Right atrium auricular region (tissue), 2 donors: ENCODE measurements around the gene HECTD1. TPM values are rescaled to one million over a fixed set of nuclear protein-coding genes. Genes with fewer than 3 reads are reported as not detected.

Experiments used
- DNase-seq: peaks from one replicate; pipeline ENCODE4 v3.0.0-alpha.2; 2019; ENCODE audit warnings: low spot score
- H3K27ac ChIP-seq, 2 donors: fragments of 200-600 bp; sonication (generic); 1 replicate in 1 of 2; 2 replicates in 1 of 2; pipeline ENCODE4 v1.5.1; 2016 to 2019
- H3K27me3 ChIP-seq, 2 donors: fragments of 200-600 bp; sonication (generic); one replicate each; pipeline versions ENCODE4 v1.5.1 to v1.6.0; 2017 to 2019
- H3K36me3 ChIP-seq: fragments of 200-600 bp; sonication (generic); one replicate; pipeline ENCODE4 v1.5.1; 2016
- H3K4me1 ChIP-seq, 2 donors: fragments of 200-600 bp; sonication (generic); one replicate each; pipeline versions ENCODE4 v1.5.1 to v1.6.0; 2017 to 2019
- H3K4me3 ChIP-seq, 2 donors: fragments of 200-600 bp; sonication (generic); 1 replicate in 1 of 2; 2 replicates in 1 of 2; pipeline ENCODE4 v1.5.1; 2017 to 2019; ENCODE audit warnings: mild to moderate bottlenecking in 1 of 2, moderate library complexity in 1 of 2
- H3K9me3 ChIP-seq, 2 donors: fragments of 200-600 bp; sonication (generic); one replicate each; pipeline ENCODE4 v1.5.1; 2019
- total RNA-seq, 2 donors: library from RNA; depleted of rRNA; stranded (reverse); fragments of >200 nt; gene quantifications; one replicate each; pipeline ENCODE4 v1.1.0, GENCODE V29; 2016
- TF ChIP-seq, protein P1 (sequence below), 2 donors: fragments of 200-600 bp; sonication (generic); IDR thresholded peaks; one replicate each; pipeline ENCODE4 v1.5.1; 2019; ENCODE audit warnings: antibody characterized with exemption in 2 of 2

Gene HECTD1
- total RNA-seq, 2 donors from 2014 or later = 130 to 145 TPM

DNA sequence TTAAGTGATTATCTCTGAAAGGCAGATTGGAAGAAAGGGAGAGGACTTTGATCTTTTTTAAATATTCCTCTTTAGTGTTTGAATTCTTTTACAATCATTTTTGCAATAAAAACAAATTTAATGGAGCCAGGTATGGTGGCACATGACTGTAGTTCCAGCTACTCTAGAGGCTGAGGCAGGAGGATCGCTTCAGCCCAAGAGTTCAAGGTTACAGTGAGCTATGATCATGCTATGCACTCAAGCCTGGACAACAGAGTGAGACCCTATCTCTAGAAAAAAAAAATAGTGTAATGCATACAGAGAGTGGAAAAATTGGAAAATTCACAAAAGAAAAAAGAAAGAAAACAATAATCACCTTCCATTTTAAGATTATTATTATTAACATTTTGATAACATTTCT, 15.2 kb upstream of the HECTD1 start:
- no peak overlapping the region for H3K27ac ChIP-seq
- no peak overlapping the region for H3K4me3 ChIP-seq
- no peaks in the 10 kb centered on the region for H3K27me3 ChIP-seq
- H3K4me1 ChIP-seq = no peaks in the 10 kb centered on the region
- TF ChIP-seq, protein P1, sequence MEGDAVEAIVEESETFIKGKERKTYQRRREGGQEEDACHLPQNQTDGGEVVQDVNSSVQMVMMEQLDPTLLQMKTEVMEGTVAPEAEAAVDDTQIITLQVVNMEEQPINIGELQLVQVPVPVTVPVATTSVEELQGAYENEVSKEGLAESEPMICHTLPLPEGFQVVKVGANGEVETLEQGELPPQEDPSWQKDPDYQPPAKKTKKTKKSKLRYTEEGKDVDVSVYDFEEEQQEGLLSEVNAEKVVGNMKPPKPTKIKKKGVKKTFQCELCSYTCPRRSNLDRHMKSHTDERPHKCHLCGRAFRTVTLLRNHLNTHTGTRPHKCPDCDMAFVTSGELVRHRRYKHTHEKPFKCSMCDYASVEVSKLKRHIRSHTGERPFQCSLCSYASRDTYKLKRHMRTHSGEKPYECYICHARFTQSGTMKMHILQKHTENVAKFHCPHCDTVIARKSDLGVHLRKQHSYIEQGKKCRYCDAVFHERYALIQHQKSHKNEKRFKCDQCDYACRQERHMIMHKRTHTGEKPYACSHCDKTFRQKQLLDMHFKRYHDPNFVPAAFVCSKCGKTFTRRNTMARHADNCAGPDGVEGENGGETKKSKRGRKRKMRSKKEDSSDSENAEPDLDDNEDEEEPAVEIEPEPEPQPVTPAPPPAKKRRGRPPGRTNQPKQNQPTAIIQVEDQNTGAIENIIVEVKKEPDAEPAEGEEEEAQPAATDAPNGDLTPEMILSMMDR (IDR thresholded peaks at IDR 0.05) = no peak
- no peak for DNase-seq
- no peaks in the 10 kb centered on the region for H3K9me3 ChIP-seq
- H3K36me3 ChIP-seq = no peaks in the 10 kb centered on the region

DNA sequence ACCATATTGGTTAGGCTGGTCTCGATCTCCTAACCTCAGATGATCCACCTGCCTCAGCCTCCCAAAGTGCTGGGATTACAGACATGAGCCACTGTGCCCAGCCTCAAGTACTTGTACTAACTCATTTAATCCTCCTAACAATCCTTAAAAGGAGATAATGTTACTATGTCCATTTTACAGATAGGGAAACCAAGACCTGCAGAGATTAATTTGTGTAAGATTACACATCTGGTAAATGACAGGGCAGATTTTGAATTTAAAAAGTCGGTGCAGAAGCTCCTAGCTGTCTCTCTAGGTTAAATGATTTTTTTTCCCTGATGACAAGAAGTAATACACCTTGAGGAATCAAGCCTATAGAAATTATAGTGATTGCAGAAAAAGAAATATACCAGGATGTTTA, 13.7 kb upstream of the HECTD1 start:
- TF ChIP-seq, protein P1 (IDR thresholded peaks at IDR 0.05) = no peak
- no peaks in the 10 kb centered on the region for H3K27me3 ChIP-seq
- no peak overlapping the region for H3K27ac ChIP-seq
- no peaks in the 10 kb centered on the region for H3K36me3 ChIP-seq
- H3K4me3 ChIP-seq = no peak overlapping the region
- DNase-seq = no peak
- no peaks in the 10 kb centered on the region for H3K4me1 ChIP-seq
- no peaks in the 10 kb centered on the region for H3K9me3 ChIP-seq

DNA sequence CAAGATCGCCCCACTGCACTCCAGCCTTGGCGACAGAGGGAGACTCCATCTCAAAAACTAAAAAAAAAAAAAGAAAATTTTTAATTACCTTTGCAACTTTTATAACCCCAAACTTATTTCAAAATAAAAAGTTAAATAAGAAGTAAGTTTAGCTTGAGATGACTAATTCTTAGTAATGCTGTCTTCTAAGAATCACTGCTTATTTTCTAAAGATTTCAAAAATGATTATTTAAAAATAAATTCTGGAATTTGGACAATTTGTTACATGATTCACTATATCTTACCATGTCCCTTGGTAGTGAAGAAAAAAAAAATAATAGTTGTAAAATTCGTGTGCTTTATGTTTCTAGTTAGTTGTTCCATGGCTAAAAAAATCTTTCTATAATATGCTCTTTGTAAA, 11.6 kb upstream of the HECTD1 start:
- TF ChIP-seq, protein P1 (IDR thresholded peaks at IDR 0.05) = no peak
- no peak overlapping the region for H3K27ac ChIP-seq

DNA sequence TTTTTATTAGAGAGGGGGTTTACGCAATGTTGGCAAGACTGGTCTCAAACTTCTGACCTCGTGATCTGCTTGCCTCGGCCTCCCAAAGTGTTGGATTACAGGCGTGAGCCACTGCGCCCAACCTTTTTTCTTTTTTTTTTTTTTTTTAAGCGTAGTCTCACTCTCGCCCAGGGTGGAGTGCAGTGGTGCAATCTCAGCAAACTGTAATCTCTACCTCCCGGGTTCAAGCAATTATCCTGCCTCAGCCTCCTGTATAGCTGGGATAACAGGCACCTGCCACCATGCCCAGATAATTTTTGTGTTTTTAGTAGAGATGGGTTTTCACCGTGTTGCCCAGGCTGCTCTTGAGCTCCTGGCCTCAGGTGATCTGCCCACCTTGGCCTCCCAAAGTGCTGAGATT, 8.8 kb upstream of the HECTD1 start:
- Histone ChIP-seq H3K9me3 (no peaks in the 10 kb centered on the region), H3K27me3 (no peaks in the 10 kb centered on the region), H3K4me1 (no peaks in the 10 kb centered on the region), H3K4me3 (no peak overlapping the region), H3K27ac (no peak overlapping the region), H3K36me3 (no peaks in the 10 kb centered on the region)
- DNase-seq = no peak
- TF ChIP-seq, protein P1 (IDR thresholded peaks at IDR 0.05) = no peak

More for the DNA sequence above, 11.6 kb upstream of the HECTD1 start:
- no peaks in the 10 kb centered on the region for H3K27me3 ChIP-seq
- no peak overlapping the region for H3K4me3 ChIP-seq
- no peaks in the 10 kb centered on the region for H3K9me3 ChIP-seq
- H3K36me3 ChIP-seq = no peaks in the 10 kb centered on the region
- no peaks in the 10 kb centered on the region for H3K4me1 ChIP-seq
- no peak for DNase-seq

GRCh38 chr14:31212893-31213292, 5.3 kb upstream of the HECTD1 start:
- no peaks in the 10 kb centered on the region for H3K27me3 ChIP-seq
- no peaks in the 10 kb centered on the region for H3K9me3 ChIP-seq
- TF ChIP-seq, protein P1 (IDR thresholded peaks at IDR 0.05) = no peak
- peaks cover 0 to 9% of the 10 kb centered on the region in 2 donors for H3K4me1 ChIP-seq
- H3K27ac ChIP-seq = no peak overlapping the region
- no peak for DNase-seq
- no peaks in the 10 kb centered on the region for H3K36me3 ChIP-seq
- no peak overlapping the region for H3K4me3 ChIP-seq

GRCh38 chr14:31209605-31210004, 2.0 kb upstream of the HECTD1 start:
- no peak for DNase-seq
- TF ChIP-seq, protein P1 (IDR thresholded peaks at IDR 0.05) = no peak
- no peak overlapping the region for H3K27ac ChIP-seq

More at GRCh38 chr14:31209605-31210004, 2.0 kb upstream of the HECTD1 start:
- H3K4me3 ChIP-seq = no peak overlapping the region
- H3K9me3 ChIP-seq = no peaks in the 10 kb centered on the region
- H3K4me1 ChIP-seq = peaks cover 0 to 24% of the 10 kb centered on the region in 2 donors
- no peaks in the 10 kb centered on the region for H3K27me3 ChIP-seq
- no peaks in the 10 kb centered on the region for H3K36me3 ChIP-seq
